ENCODE results near the gene SCAMP3. TPM values are rescaled to one million over a fixed set of nuclear protein-coding genes. Genes with fewer than 3 reads are reported as not detected.
A peak's percentile ranks its signal among the peaks of the same experiment; 100 is the strongest.

The SCAMP3 gene
- total and polyA plus RNA-seq, 2 of the 4 experiments (the other 2 are of a cell fraction): 30.5 to 118 TPM

GRCh38 chr1:155250633-155251449, 11.3 kb downstream of the SCAMP3 start:
- Histone ChIP-seq H2BK20ac (ENCODE audit: low read depth, low read length) (no peak overlapping the region), H2AFZ (replicated peaks; ENCODE audit: low read length, poor library complexity) (peak overlapping the region; percentile 93), H3K4me2 (ENCODE audit: low read depth, low read length) (no peak overlapping the region), H2AK9ac (replicated peaks; ENCODE audit: low read depth, low read length, poor library complexity) (peak overlapping the region; percentile 66), H2BK120ac (ENCODE audit: low read depth, low read length) (no peak overlapping the region), H3K9me1 (ENCODE audit: insufficient read depth, low read length) (peaks cover 4% of the 10 kb centered on the region; the same call in 1 of the 2 replicates), H2BK5ac (ENCODE audit: low read depth, low read length, poor library complexity, severe bottlenecking) (no peak overlapping the region), H3K27ac (ENCODE audit: insufficient read depth, low read length) (peak overlapping the region; percentile 12; the same call in 1 of the 2 replicates), H3K4ac (ENCODE audit: low read depth, low read length) (peak overlapping the region; percentile 71), H4K5ac (ENCODE audit: low read depth, low read length) (peak overlapping the region; percentile 40; the same call in 1 of the 2 replicates), H4K91ac (ENCODE audit: insufficient read depth, low read depth, low read length) (no peak overlapping the region), H3K36me3 (ENCODE audit: control insufficient read depth, insufficient read depth, low read length) (peaks cover 16% of the 10 kb centered on the region), H3K56ac (ENCODE audit: extremely low read depth, insufficient read depth, low read length) (no peak overlapping the region), H2AK5ac (ENCODE audit: low read depth, low read length) (peak overlapping the region; percentile 37; the same call in 1 of the 2 replicates), H3K4me1 (ENCODE audit: control insufficient read depth, insufficient read depth, low read length) (peaks cover 15% of the 10 kb centered on the region), H3K9me3 (ENCODE audit: control insufficient read depth, insufficient read depth, low read length) (no peaks in the 10 kb centered on the region), H2BK15ac (ENCODE audit: low read depth, low read length) (no peak overlapping the region), H3K9ac (ENCODE audit: low read depth, low read length) (no peak overlapping the region), H4K20me1 (ENCODE audit: insufficient read depth, low read length) (no peaks in the 10 kb centered on the region), H3K23ac (ENCODE audit: low read depth, low read length) (no peak overlapping the region; the same call in 1 of the 2 replicates), H4K8ac (ENCODE audit: low read depth in 2 of 2, low read length in 2 of 2) (peak overlapping the region in 1 of 2 experiments; percentile 82; a peak in 2 of 4 replicates), H3K4me3 (ENCODE audit: insufficient read depth, low read depth, low read length) (no peak overlapping the region), H3K14ac (replicated peaks; ENCODE audit: low read depth, low read length) (no peak overlapping the region; the same call in 1 of the 2 replicates), H3K79me1 (ENCODE audit: low read depth in 1 of 2, low read length in 2 of 2) (peaks cover 12 to 31% of the 10 kb centered on the region in 2 experiments), H3K27me3 (ENCODE audit: control insufficient read depth, insufficient read depth, low read length) (no peaks in the 10 kb centered on the region), H3K18ac (ENCODE audit: low read depth, low read length) (no peak overlapping the region)
- intact Hi-C loops (cut with micrococcal nuclease): loop anchor here (1.0 to 5.0 kb wide), 3 partner anchors 72 to 397 kb away; no protein-coding TSS in a partner anchor
- ChIA-PET POLR2A (ENCODE audit: unreplicated experiment) (no interaction called here), CTCF (interaction anchor here (0.5 to 1.7 kb wide), 21 partner anchors 8 to 493 kb away, joined by 3 to 6 read pairs (median 3); partner anchors contain the start of gene CLK2)
- ATAC-seq (ENCODE audit: low read depth) (peak; percentile 78), DNase-seq (peak; percentile 85)
- dilution Hi-C loops (cut with HindIII; ENCODE audit: low sequenced_read_pairs, unreplicated experiment): no loop called here
- 17% methylated on average over 19 of the region's 23 CpGs; no CpG with 5 or more reads in 1 of the 2 experiments for WGBS, 2 experiments (ENCODE audit: extremely low coverage in 2 of 2, insufficient read length in 1 of 2)
- BruUV-seq (replicated peaks): no TSS peak
- in situ Hi-C loops (cut with MboI; ENCODE audit: low sequenced_read_pairs): no loop called here
- TF ChIP-seq MAFK (IDR thresholded peaks at IDR 0.05; ENCODE audit: low read depth, low read length) (no peak), CHD1 (IDR thresholded peaks at IDR 0.05; ENCODE audit: low read depth, low read length) (no peak), RAD21 (IDR thresholded peaks at IDR 0.05; ENCODE audit: low read length) (peak; percentile 93), MAZ (IDR thresholded peaks at IDR 0.05; ENCODE audit: borderline replicate concordance, low read depth, low read length) (no peak; the same call in 1 of the 2 replicates), MXI1 (IDR thresholded peaks at IDR 0.05; ENCODE audit: borderline replicate concordance, low read depth, low read length) (0 out of 2 replicates have a peak, but pooled peaks have one; percentile 21), FOS (IDR thresholded peaks at IDR 0.05; ENCODE audit: low read depth, low read length) (no peak), ELK1 (IDR thresholded peaks at IDR 0.05; ENCODE audit: borderline replicate concordance, low read depth, low read length) (no peak), USF2 (IDR thresholded peaks at IDR 0.05; ENCODE audit: low read depth, low read length) (no peak), CTCF (conservative IDR thresholded peaks at IDR 0.05; ENCODE audit: low read depth, low read length) (peak; percentile 100), NFE2L2 (IDR thresholded peaks at IDR 0.05; ENCODE audit: low read depth, low read length) (no peak), SMC3 (IDR thresholded peaks at IDR 0.05; ENCODE audit: low read depth, low read length) (peak; percentile 89), CEBPB (IDR thresholded peaks at IDR 0.05; ENCODE audit: low read depth, low read length) (no peak), RCOR1 (IDR thresholded peaks at IDR 0.05; ENCODE audit: insufficient replicate concordance, low read length) (no peak)
